MCF 10A (cell line): ENCODE measurements around the gene RACGAP1. TPM values are rescaled to one million over a fixed set of nuclear protein-coding genes. Genes with fewer than 3 reads are reported as not detected.

ENCODE experiments used
- BruUV-seq: library from RNA; stranded (reverse); fragments of 400-500 nt; replicated peaks from 2 replicates; lab custom pipeline; 2021; lab: Mats Ljungman, UMichigan
- CTCF ChIA-PET: fragments of 300-600 bp; sonication (Branson Sonifier 250); formaldehyde crosslinking; extraction: SDS; loops from one replicate; lab custom pipeline; 2021; ENCODE audit warnings: antibody characterized with exemption, inconsistent platforms; lab: Yijun Ruan, JAX
- POLR2A ChIA-PET: fragments of 300-600, 350-650 bp; sonication (Branson Sonifier 250); formaldehyde crosslinking; extraction: SDS; loops from one replicate; lab custom pipeline; 2020; ENCODE audit warnings: antibody characterized with exemption, inconsistent platforms; lab: Yijun Ruan, JAX
- DNase-seq: peaks from one replicate; pipeline ENCODE4 v3.0.0-alpha.2; 2018; ENCODE audit not compliant: unreplicated experiment
- H3K27ac Mint-ChIP-seq: one replicate; pipeline ENCODE4 v1.8.0; 2022; ENCODE audit warnings: mild to moderate bottlenecking, low read depth, mixed read lengths; ENCODE audit not compliant: unreplicated experiment
- H3K27me3 Mint-ChIP-seq: one replicate; pipeline ENCODE4 v1.8.0; 2022; ENCODE audit warnings: mixed read lengths; ENCODE audit not compliant: insufficient read depth, unreplicated experiment
- H3K36me3 Mint-ChIP-seq: one replicate; pipeline ENCODE4 v1.8.0; 2022; ENCODE audit warnings: mild to moderate bottlenecking, moderate library complexity, mixed read lengths; ENCODE audit not compliant: insufficient read depth, unreplicated experiment
- H3K4me1 Mint-ChIP-seq: one replicate; pipeline ENCODE4 v1.8.0; 2022; ENCODE audit warnings: mixed read lengths; ENCODE audit not compliant: insufficient read depth, unreplicated experiment
- H3K4me3 Mint-ChIP-seq: one replicate; pipeline ENCODE4 v1.8.0; 2022; ENCODE audit warnings: mild to moderate bottlenecking, moderate library complexity, mixed read lengths; ENCODE audit not compliant: unreplicated experiment
- H3K9me3 Mint-ChIP-seq: one replicate; pipeline ENCODE4 v1.8.0; 2022; ENCODE audit warnings: mixed read lengths; ENCODE audit not compliant: unreplicated experiment
- intact Hi-C: fragments of 100-400 bp; cut with micrococcal nuclease; formaldehyde crosslinking; loops from 2 replicates; pipeline ENCODE4 v1.14.1; 2022
- total RNA-seq: library from RNA; stranded (reverse); gene quantifications from 2 replicates; pipeline ENCODE4 v1.2.3, GENCODE V29; 2022
- TF ChIP-seq, protein P1 (sequence below): fragments of 200-600 bp; IDR thresholded peaks from one replicate; pipeline ENCODE4 v1.8.0; 2022; ENCODE audit warnings: antibody characterized with exemption, mild to moderate bottlenecking; ENCODE audit not compliant: unreplicated experiment

Gene RACGAP1
- total RNA-seq, 1 experiment from 2014 or later, result 67.9 TPM

DNA sequence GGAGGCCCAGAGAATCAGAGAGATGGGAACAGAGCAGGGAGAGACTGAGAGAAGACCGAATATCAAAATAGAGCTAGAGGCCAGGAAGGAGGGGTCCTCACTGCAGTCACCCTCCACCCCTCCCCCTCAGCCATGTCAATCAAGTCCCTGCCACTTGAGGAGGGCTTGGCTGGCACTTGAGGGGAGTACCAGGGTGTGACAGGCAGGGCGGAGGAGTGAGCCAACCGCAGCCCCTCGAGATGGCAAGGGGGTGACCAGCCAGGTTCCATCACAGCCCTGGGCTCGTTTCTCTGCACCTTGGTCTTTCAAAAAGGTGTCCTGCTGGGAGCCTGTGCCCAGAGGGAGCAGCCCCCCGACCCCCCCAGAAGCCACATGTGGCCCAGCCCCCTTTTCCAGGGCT, 59.5 kb downstream of the RACGAP1 start:
- H3K9me3 Mint-ChIP-seq, result no peaks in the 10 kb centered on the region
- intact Hi-C loops, result loop anchor here (2.0 to 10.0 kb wide), 2 partner anchors 99 to 209 kb away; no protein-coding TSS in a partner anchor
- H3K36me3 Mint-ChIP-seq, result no peaks in the 10 kb centered on the region
- DNase-seq, result no peak
- POLR2A ChIA-PET, result interaction anchor here (0.6 to 3.0 kb wide), 8 partner anchors 89 to 224 kb away, joined by 3 to 14 read pairs (median 4); partner anchors contain the start of genes SMARCD1 and TMBIM6
- no TSS peak for BruUV-seq
- H3K27me3 Mint-ChIP-seq, result no peaks in the 10 kb centered on the region
- TF ChIP-seq, protein P1, sequence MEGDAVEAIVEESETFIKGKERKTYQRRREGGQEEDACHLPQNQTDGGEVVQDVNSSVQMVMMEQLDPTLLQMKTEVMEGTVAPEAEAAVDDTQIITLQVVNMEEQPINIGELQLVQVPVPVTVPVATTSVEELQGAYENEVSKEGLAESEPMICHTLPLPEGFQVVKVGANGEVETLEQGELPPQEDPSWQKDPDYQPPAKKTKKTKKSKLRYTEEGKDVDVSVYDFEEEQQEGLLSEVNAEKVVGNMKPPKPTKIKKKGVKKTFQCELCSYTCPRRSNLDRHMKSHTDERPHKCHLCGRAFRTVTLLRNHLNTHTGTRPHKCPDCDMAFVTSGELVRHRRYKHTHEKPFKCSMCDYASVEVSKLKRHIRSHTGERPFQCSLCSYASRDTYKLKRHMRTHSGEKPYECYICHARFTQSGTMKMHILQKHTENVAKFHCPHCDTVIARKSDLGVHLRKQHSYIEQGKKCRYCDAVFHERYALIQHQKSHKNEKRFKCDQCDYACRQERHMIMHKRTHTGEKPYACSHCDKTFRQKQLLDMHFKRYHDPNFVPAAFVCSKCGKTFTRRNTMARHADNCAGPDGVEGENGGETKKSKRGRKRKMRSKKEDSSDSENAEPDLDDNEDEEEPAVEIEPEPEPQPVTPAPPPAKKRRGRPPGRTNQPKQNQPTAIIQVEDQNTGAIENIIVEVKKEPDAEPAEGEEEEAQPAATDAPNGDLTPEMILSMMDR, result no peak
- no peak overlapping the region for H3K27ac Mint-ChIP-seq
- CTCF ChIA-PET, result interaction anchor here (0.6 to 8.8 kb wide), 29 partner anchors 7 to 1203 kb away, joined by 3 to 241 read pairs (median 5); partner anchors contain the start of genes COX14 and SMARCD1
- H3K4me1 Mint-ChIP-seq, result peaks cover 11% of the 10 kb centered on the region
- H3K4me3 Mint-ChIP-seq, result no peak overlapping the region

DNA sequence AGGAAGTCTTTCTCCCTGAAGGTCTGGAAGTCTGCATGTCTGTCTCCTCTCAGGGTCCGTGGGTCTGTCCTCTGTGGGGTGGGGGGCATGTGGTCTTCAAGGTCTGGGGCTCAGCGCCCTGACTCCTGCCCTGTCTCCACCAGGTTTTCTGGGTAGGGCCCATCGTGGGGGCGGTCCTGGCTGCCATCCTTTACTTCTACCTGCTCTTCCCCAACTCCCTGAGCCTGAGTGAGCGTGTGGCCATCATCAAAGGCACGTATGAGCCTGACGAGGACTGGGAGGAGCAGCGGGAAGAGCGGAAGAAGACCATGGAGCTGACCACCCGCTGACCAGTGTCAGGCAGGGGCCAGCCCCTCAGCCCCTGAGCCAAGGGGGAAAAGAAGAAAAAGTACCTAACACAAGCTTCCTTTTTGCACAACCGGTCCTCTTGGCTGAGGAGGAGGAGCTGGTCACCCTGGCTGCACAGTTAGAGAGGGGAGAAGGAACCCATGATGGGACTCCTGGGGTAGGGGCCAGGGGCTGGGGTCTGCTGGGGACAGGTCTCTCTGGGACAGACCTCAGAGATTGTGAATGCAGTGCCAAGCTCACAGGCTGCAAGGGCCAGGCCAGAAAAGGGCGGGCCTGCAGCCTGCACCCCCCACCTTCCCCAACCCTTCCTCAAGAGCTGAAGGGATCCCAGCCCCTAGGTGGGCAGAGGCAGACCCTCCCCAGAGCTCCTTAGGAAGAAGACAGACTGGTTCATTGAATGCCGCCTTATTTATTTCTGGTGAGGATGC, 60.3 kb downstream of the RACGAP1 start:
- BruUV-seq, result no TSS peak
- H3K4me3 Mint-ChIP-seq, result no peak overlapping the region

DNA sequence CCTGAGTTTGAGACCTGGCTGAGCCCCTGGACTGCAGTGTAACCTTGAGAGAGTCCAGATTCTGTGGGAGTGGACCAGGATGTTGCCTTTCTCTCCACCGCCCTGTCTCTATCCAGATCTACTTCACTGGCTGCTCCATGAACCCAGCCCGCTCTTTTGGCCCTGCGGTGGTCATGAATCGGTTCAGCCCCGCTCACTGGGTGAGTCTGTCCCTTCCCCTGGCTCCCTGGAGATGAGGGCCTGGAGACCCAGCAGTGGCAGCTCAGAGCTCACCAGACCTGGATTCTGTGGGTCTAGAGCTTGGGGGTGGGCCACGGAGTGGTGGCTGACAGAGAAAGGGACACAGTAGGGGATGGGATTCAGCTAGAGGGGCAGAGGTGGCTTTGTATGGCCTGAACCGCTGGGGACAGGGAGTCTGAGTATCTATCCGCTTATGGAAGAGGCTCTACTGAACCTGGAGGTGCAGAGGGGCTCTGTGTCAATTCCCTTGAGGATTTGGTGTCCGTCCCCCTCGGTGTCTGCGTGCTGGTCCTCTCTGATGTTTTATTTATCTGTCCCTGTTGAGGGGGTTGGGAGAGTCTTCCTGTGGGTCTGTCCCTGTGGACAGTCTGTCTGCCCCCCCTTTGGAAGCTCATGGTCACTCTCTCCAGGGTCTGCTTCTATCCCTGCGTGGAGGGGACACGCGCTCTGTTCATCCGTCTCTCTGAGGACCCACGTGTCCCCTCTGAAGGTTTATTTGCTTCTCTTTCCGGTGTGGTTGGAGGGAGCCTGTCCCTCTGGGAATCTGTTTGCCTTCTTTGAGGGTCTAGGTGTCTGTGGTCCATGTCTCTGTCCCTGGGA, 61.1 kb downstream of the RACGAP1 start:
- H3K27me3 Mint-ChIP-seq, result no peaks in the 10 kb centered on the region
- intact Hi-C loops, result loop anchor here (10.0 kb wide), 1 partner anchor 211 kb away; no protein-coding TSS in a partner anchor
- CTCF ChIA-PET, result interaction anchor here (0.7 to 8.8 kb wide), 10 partner anchors 14 to 126 kb away, joined by 3 to 241 read pairs (median 4); no protein-coding TSS in a partner anchor
- peaks cover 27% of the 10 kb centered on the region for H3K4me1 Mint-ChIP-seq
- H3K4me3 Mint-ChIP-seq, result no peak overlapping the region
- H3K36me3 Mint-ChIP-seq, result peaks cover 8% of the 10 kb centered on the region
- H3K27ac Mint-ChIP-seq, result no peak overlapping the region
- POLR2A ChIA-PET, result interaction anchor here (1.5 kb wide), 1 partner anchor 42 kb away, joined by 3 read pairs; no protein-coding TSS in a partner anchor
- TF ChIP-seq, protein P1, result no peak
- DNase-seq, result no peak
- no TSS peak for BruUV-seq
- no peaks in the 10 kb centered on the region for H3K9me3 Mint-ChIP-seq

More for the DNA sequence above, 60.3 kb downstream of the RACGAP1 start:
- Mint-ChIP-seq H3K9me3 (no peaks in the 10 kb centered on the region), H3K36me3 (peaks cover 7% of the 10 kb centered on the region), H3K27ac (no peak overlapping the region), H3K27me3 (no peaks in the 10 kb centered on the region), H3K4me1 (peaks cover 19% of the 10 kb centered on the region)
- DNase-seq, result no peak
- ChIA-PET POLR2A (interaction anchor here (0.6 to 3.0 kb wide), 6 partner anchors 33 to 197 kb away, joined by 3 to 14 read pairs (median 3); no protein-coding TSS in a partner anchor), CTCF (interaction anchor here (0.7 to 8.8 kb wide), 11 partner anchors 15 to 125 kb away, joined by 3 to 241 read pairs (median 14); no protein-coding TSS in a partner anchor)
- intact Hi-C loops, result loop anchor here (10.0 kb wide), 1 partner anchor 210 kb away; no protein-coding TSS in a partner anchor
- TF ChIP-seq, protein P1, result no peak
